ENCODE results near the gene MESP2. TPM values are rescaled to one million over a fixed set of nuclear protein-coding genes. Genes with fewer than 3 reads are reported as not detected.

MESP2 gene
- total and polyA plus RNA-seq, 3 donors from 2014 or later: 1.3 to 2.9 (median 2.2) TPM

- intact Hi-C loops (cut with DNase I; ENCODE audit: low total_unique reads): no loop called here
- DNase-seq: no peak
- 88 to 97% methylated on average over 7 of the region's 7 CpGs for WGBS, 2 donors
- H3K4me1 ChIP-seq: peaks cover 10% of the 10 kb centered on the region
- TF ChIP-seq CTCF (IDR thresholded peaks at IDR 0.05) (no peak), POLR2A (IDR thresholded peaks at IDR 0.05) (no peak)
- H3K4me3 ChIP-seq: no peak overlapping the region
- no peaks in the 10 kb centered on the region for H3K36me3 ChIP-seq (ENCODE audit: low read depth, missing control alignments)
- H3K27me3 ChIP-seq: no peaks in the 10 kb centered on the region
- no peaks in the 10 kb centered on the region for H3K9me3 ChIP-seq
- no peak overlapping the region for H3K27ac ChIP-seq
These were observed 22.3 kb upstream of the MESP2 start for GRCh38 chr15:89753855-89754254.

GRCh38 chr15:89754361-89755154, 21.6 kb upstream of the MESP2 start:
- intact Hi-C loops (cut with DNase I; ENCODE audit: low total_unique reads): no loop called here
- Histone ChIP-seq H3K27ac (no peak overlapping the region), H3K4me3 (no peak overlapping the region), H3K27me3 (no peaks in the 10 kb centered on the region), H3K36me3 (ENCODE audit: low read depth, missing control alignments) (no peaks in the 10 kb centered on the region), H3K9me3 (no peaks in the 10 kb centered on the region), H3K4me1 (peaks cover 10% of the 10 kb centered on the region)
- TF ChIP-seq POLR2A (IDR thresholded peaks at IDR 0.05): no peak
- no peak for TF ChIP-seq CTCF (IDR thresholded peaks at IDR 0.05)
- no peak for DNase-seq
- 73 to 76% methylated on average over 8 of the region's 8 CpGs for WGBS, 2 donors

GRCh38 chr15:89755701-89756100, 20.4 kb upstream of the MESP2 start:
- Histone ChIP-seq H3K27me3 (no peaks in the 10 kb centered on the region), H3K9me3 (no peaks in the 10 kb centered on the region), H3K4me1 (peaks cover 4% of the 10 kb centered on the region), H3K4me3 (no peak overlapping the region), H3K27ac (no peak overlapping the region), H3K36me3 (ENCODE audit: low read depth, missing control alignments) (no peaks in the 10 kb centered on the region)
- DNase-seq: no peak
- intact Hi-C loops (cut with DNase I; ENCODE audit: low total_unique reads): no loop called here
- TF ChIP-seq POLR2A (IDR thresholded peaks at IDR 0.05) (no peak), CTCF (IDR thresholded peaks at IDR 0.05) (no peak)
- 68 to 77% methylated on average over 4 of the region's 4 CpGs for WGBS, 2 donors

GRCh38 chr15:89756897-89757296, 19.2 kb upstream of the MESP2 start:
- Histone ChIP-seq H3K36me3 (ENCODE audit: low read depth, missing control alignments) (no peaks in the 10 kb centered on the region), H3K27me3 (no peaks in the 10 kb centered on the region), H3K4me3 (no peak overlapping the region), H3K27ac (no peak overlapping the region), H3K4me1 (no peaks in the 10 kb centered on the region), H3K9me3 (no peaks in the 10 kb centered on the region)
- DNase-seq: no peak
- intact Hi-C loops (cut with DNase I; ENCODE audit: low total_unique reads): no loop called here
- 73 to 76% methylated on average over 7 of the region's 7 CpGs for WGBS, 2 donors
- no peak for TF ChIP-seq CTCF (IDR thresholded peaks at IDR 0.05)

- H3K4me3 ChIP-seq: no peak overlapping the region
- intact Hi-C loops (cut with DNase I; ENCODE audit: low total_unique reads): no loop called here
- DNase-seq: no peak
- no peaks in the 10 kb centered on the region for H3K27me3 ChIP-seq
- H3K27ac ChIP-seq: no peak overlapping the region
- no peaks in the 10 kb centered on the region for H3K4me1 ChIP-seq
- 86 to 97% methylated on average over 4 to 8 of the region's 8 CpGs for WGBS, 2 donors
- no peaks in the 10 kb centered on the region for H3K36me3 ChIP-seq (ENCODE audit: low read depth, missing control alignments)
- no peaks in the 10 kb centered on the region for H3K9me3 ChIP-seq
- TF ChIP-seq CTCF (IDR thresholded peaks at IDR 0.05): no peak
These were observed 17.8 kb upstream of the MESP2 start for GRCh38 chr15:89758283-89758682.
